Activated CD4-positive, alpha-beta T cell treated with anti-CD3 and anti-CD28 coated beads, Interleukin-2, amount 10 ng/mL, durations not matched to agents 24 days and 14 days (primary cell): Measurements from ENCODE around the gene LPCAT1. TPM values are rescaled to one million over a fixed set of nuclear protein-coding genes. Genes with fewer than 3 reads are reported as not detected.
A peak's percentile ranks its signal among the peaks of the same experiment; 100 is the strongest.

ENCODE experiments used
- DNase-seq: peaks from one replicate; pipeline ENCODE4 v3.0.0; 2022
- H3K27ac Mint-ChIP-seq: one replicate; pipeline ENCODE4 v1.8.0; 2022; ENCODE audit warnings: mild to moderate bottlenecking, mixed read lengths
- H3K27me3 Mint-ChIP-seq: one replicate; pipeline ENCODE4 v1.8.0; 2022; ENCODE audit warnings: mixed read lengths
- H3K36me3 Mint-ChIP-seq: one replicate; pipeline ENCODE4 v1.8.0; 2022; ENCODE audit warnings: low read depth, mild to moderate bottlenecking, mixed read lengths
- H3K4me1 Mint-ChIP-seq: one replicate; pipeline ENCODE4 v1.8.0; 2021; ENCODE audit warnings: mixed read lengths
- H3K4me3 Mint-ChIP-seq: one replicate; pipeline ENCODE4 v1.8.0; 2022; ENCODE audit warnings: mild to moderate bottlenecking, moderate library complexity, mixed read lengths
- H3K9me3 Mint-ChIP-seq: one replicate; pipeline ENCODE4 v1.8.0; 2021; ENCODE audit warnings: mixed read lengths
- intact Hi-C: fragments of 100-400 bp; cut with micrococcal nuclease; formaldehyde crosslinking; loops from one replicate; pipeline ENCODE4 v1.15.1; 2023
- total RNA-seq: library from RNA; stranded (reverse); gene quantifications from 2 replicates; pipeline ENCODE4 v1.2.3, GENCODE V29; 2022

Gene LPCAT1
- total RNA-seq, 1 donor from 2014 or later, result 93.2 TPM

DNA sequence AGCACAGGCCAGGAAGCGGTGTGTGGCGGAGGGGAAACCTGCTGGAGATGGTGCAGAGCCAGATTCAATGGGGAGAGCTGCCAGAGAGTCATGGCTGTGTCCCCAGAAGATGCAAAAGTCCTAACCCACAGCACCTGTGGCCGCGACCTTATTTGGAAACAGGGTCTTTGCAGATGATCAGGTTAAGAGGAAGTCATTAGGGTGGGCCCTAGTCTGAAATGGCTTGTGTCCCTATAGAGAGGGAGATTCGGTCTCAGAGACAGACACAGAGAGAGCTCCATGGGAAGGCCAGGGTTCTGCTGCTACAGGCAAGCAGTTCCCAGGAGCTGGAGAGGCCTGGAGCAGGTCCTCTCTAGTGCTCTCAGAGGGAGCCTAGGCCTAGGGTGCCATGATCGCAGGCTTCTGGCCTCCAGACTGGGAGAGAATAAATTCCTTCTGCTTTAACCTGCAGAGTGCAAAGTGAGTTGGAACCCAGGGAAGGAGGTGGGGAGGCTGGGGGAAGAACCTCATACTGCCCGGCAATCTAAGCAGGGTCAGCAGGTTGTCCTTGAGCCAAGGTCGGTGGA, 1.9 kb upstream of the LPCAT1 start:
- no peak for DNase-seq

DNA sequence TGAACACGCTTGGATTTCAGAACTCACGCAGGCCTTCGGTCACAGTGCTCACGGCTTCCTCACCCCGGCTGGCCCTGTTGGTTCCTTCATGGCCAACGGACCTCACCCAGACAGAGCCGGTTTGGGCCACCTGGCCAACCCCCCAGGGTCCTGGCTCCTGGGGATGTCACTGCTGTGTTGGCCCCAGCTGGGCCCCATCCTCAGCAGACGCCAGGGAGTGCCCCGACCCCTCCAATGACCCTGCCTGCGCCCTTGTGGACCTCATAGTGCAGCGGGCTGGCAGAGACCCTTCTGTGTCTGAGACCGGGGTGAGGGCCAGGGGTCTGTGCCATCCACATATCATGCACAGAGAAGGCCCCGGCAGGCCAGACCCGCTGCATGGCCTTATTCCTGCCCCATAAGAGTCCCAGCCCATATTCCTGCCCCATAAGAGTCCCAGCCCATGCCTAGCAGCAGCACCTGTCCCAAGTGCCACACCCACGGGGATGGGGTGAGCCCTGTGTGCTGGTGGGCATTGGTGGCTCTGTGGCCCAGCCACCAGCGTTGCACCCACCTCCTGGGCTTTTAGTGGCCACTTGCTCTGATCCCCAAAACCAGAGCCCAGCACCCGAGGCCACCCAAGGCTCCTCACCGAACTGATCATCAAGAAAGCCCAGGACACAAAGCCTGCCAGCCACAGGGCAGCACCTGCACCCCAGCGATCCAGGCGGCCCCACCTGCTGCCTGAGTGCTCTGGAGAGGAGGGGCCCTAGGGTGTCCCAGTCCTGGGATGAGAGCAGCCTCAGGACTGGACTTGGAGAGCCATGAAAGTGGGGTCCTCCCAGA, 1.3 kb upstream of the LPCAT1 start:
- Mint-ChIP-seq H3K4me1 (peaks cover 18% of the 10 kb centered on the region), H3K36me3 (peaks cover 10% of the 10 kb centered on the region), H3K4me3 (peak overlapping the region; percentile 67), H3K27ac (peak overlapping the region; percentile 48), H3K9me3 (no peaks in the 10 kb centered on the region), H3K27me3 (peaks cover 10% of the 10 kb centered on the region)
- intact Hi-C loops, result loop anchor here (1.0 to 10.0 kb wide), 5 partner anchors 11 to 270 kb away; partner anchors contain the start of genes CLPTM1L and MRPL36
- no peak for DNase-seq

More for the DNA sequence above, 1.9 kb upstream of the LPCAT1 start:
- peaks cover 10% of the 10 kb centered on the region for H3K36me3 Mint-ChIP-seq
- peaks cover 18% of the 10 kb centered on the region for H3K4me1 Mint-ChIP-seq
- intact Hi-C loops, result loop anchor here (10.0 kb wide), 2 partner anchors 181 to 269 kb away; partner anchors contain the start of genes CLPTM1L and MRPL36
- no peak overlapping the region for H3K4me3 Mint-ChIP-seq
- H3K9me3 Mint-ChIP-seq, result no peaks in the 10 kb centered on the region
- peaks cover 13% of the 10 kb centered on the region for H3K27me3 Mint-ChIP-seq
- H3K27ac Mint-ChIP-seq, result no peak overlapping the region

DNA sequence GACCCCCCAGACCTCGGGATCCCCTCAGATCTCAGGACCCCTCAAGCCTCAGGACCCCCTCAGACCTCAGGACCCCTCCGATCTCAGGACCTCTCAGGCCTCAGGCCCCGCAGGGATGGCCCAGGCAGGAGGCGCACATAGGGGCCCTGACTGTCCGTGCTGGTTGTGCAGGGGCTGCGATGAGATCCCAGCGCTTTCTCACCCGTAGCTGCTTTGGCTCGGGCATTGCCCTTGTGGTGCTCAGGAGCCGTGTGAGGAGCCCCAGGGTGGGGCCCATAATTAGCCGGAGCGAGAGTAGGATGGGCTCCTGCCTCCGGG, 680 bp upstream of the LPCAT1 start:
- intact Hi-C loops, result loop anchor here (1.0 to 10.0 kb wide), 5 partner anchors 12 to 270 kb away; partner anchors contain the start of genes CLPTM1L and MRPL36
- peak overlapping the region; percentile 67 for H3K4me3 Mint-ChIP-seq
- peak overlapping the region; percentile 56 for H3K27ac Mint-ChIP-seq
- DNase-seq, result no peak
- no peaks in the 10 kb centered on the region for H3K9me3 Mint-ChIP-seq
- peaks cover 18% of the 10 kb centered on the region for H3K4me1 Mint-ChIP-seq
- peaks cover 10% of the 10 kb centered on the region for H3K36me3 Mint-ChIP-seq
- peaks cover 6% of the 10 kb centered on the region for H3K27me3 Mint-ChIP-seq

DNA sequence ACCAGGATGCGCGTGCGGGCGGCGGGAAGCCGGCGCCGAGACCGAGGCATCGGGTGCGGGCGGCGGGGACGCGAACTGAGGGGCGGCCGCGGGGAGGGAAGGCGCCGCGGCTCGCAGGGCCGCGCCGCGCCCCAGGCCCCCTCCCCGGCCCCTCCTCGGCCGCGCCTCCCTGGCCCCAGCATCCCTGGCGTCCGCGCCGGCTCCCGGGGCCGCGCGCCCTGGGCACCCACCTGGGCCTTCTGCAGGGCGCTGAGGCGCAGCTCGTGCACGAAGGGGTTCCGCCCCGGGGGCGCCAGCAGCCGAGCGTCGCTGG, 324 bp downstream of the LPCAT1 start:
- DNase-seq, result no peak
- Mint-ChIP-seq H3K27ac (no peak overlapping the region), H3K4me3 (peak overlapping the region; percentile 89), H3K36me3 (peaks cover 18% of the 10 kb centered on the region), H3K27me3 (peaks cover under 1% of the 10 kb centered on the region), H3K9me3 (no peaks in the 10 kb centered on the region), H3K4me1 (peaks cover 18% of the 10 kb centered on the region)
- intact Hi-C loops, result loop anchor here (5.0 to 10.0 kb wide), 4 partner anchors 119 to 271 kb away; partner anchors contain the start of genes CLPTM1L and MRPL36

GRCh38 chr5:1522601-1523479, 920 bp downstream of the LPCAT1 start:
- H3K9me3 Mint-ChIP-seq, result no peaks in the 10 kb centered on the region
- H3K36me3 Mint-ChIP-seq, result peaks cover 19% of the 10 kb centered on the region
- H3K4me1 Mint-ChIP-seq, result peaks cover 18% of the 10 kb centered on the region
- no peaks in the 10 kb centered on the region for H3K27me3 Mint-ChIP-seq
- DNase-seq, result peak; percentile 81
- H3K4me3 Mint-ChIP-seq, result peak overlapping the region; percentile 89
- H3K27ac Mint-ChIP-seq, result peak overlapping the region; percentile 70
- intact Hi-C loops, result loop anchor here (5.0 to 10.0 kb wide), 4 partner anchors 119 to 272 kb away; partner anchors contain the start of genes CLPTM1L and MRPL36

GRCh38 chr5:1521671-1522600, 1.8 kb downstream of the LPCAT1 start:
- peak overlapping the region; percentile 71 for H3K27ac Mint-ChIP-seq
- intact Hi-C loops, result loop anchor here (5.0 to 10.0 kb wide), 4 partner anchors 120 to 273 kb away; partner anchors contain the start of genes CLPTM1L and MRPL36
- peak overlapping the region; percentile 89 for H3K4me3 Mint-ChIP-seq
- DNase-seq, result no peak
- H3K9me3 Mint-ChIP-seq, result no peaks in the 10 kb centered on the region
- H3K4me1 Mint-ChIP-seq, result peaks cover 18% of the 10 kb centered on the region
- no peaks in the 10 kb centered on the region for H3K27me3 Mint-ChIP-seq
- H3K36me3 Mint-ChIP-seq, result peaks cover 19% of the 10 kb centered on the region

DNA sequence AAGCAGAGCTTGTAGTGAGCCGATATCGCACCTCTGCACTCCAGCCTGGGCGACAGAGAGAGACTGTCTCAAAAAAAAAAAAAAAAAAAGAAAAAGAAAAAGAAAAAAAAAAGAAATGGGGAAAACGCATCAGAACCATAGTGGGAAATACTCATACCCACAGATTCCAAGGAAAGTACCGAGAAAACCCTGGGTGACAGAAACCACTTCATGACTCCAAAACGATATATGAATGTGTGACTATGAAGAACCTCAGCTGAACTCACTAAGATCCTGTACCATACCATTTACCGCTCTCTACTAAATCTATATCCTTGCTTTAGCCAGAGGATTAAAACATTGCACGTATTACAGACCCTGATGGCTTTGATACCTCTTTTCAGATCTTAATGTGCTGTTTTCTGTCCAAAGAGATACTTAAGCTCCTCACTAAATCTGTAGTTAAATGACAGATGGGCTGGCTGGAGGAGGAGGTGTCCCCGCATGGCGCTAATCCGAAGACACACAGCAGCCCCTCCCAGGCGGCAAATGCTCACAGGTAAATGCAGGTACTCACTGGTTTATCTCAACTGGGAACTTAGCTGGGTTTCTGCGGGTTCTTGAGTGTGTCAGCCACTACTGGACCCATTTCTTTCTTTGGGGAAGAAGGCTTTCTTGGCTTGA, 2.8 kb downstream of the LPCAT1 start:
- Mint-ChIP-seq H3K27me3 (no peaks in the 10 kb centered on the region), H3K4me1 (peaks cover 20% of the 10 kb centered on the region), H3K9me3 (no peaks in the 10 kb centered on the region), H3K36me3 (peaks cover 19% of the 10 kb centered on the region), H3K27ac (no peak overlapping the region), H3K4me3 (peak overlapping the region; percentile 8)
- intact Hi-C loops, result loop anchor here (5.0 to 10.0 kb wide), 4 partner anchors 121 to 274 kb away; partner anchors contain the start of genes CLPTM1L and MRPL36
- no peak for DNase-seq

GRCh38 chr5:1519631-1520210, 4.0 kb downstream of the LPCAT1 start:
- Mint-ChIP-seq H3K36me3 (peaks cover 20% of the 10 kb centered on the region), H3K9me3 (no peaks in the 10 kb centered on the region), H3K4me1 (peaks cover 22% of the 10 kb centered on the region), H3K27me3 (no peaks in the 10 kb centered on the region), H3K27ac (no peak overlapping the region), H3K4me3 (no peak overlapping the region)
- DNase-seq, result no peak
- intact Hi-C loops, result loop anchor here (5.0 to 10.0 kb wide), 4 partner anchors 123 to 275 kb away; partner anchors contain the start of genes CLPTM1L and MRPL36

GRCh38 chr5:1517838-1518237, 5.9 kb downstream of the LPCAT1 start:
- Mint-ChIP-seq H3K36me3 (peaks cover 22% of the 10 kb centered on the region), H3K27ac (no peak overlapping the region), H3K9me3 (no peaks in the 10 kb centered on the region), H3K4me3 (no peak overlapping the region), H3K4me1 (peaks cover 20% of the 10 kb centered on the region), H3K27me3 (no peaks in the 10 kb centered on the region)
- no peak for DNase-seq
- intact Hi-C loops, result no loop called here

DNA sequence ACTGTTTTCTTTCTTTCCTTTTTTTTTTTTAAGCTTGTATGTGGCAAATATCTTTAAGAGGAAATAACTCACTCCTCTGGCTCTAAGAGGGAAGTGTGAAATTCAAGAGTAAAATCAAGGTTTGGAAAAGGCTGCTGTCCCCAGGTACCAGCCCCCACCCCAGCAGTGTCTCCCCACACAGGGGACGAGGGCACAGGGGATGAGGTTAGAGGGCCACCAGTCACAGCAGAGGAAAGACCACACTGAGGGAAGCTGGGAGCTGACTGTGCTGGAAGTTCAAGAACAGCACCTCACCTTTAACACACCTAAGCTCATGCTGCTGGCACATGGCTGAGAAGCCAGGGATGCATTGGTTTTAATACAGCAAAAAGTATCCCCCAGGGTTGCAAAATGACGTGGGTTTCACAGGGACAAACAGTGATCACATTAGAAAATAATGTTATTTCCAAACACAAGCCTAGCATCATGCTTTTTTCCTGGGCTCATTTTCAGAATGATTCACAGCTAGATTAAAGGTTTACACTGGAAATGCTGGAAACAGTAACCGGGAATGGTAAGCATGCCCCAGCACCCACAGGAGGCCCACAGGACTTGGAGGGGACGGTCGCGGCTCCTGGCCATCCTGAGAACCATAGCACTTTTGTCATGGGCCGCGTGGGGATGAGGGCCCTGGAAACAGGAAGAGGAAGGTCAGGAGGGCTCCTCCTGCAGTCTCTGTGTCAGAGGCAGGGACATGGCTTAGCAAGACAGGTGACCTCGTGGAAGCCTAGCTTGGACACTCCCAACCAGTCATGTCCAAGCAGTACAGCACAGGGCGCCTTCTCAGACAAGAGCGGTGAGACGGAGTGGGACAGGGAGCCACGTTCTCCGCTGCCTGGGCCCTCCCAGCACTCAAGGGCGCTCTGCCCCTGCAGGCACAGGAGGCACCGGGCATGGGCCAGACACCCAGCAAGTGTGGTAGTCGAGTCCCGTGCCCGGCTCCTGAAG, 6.9 kb downstream of the LPCAT1 start:
- H3K27me3 Mint-ChIP-seq, result no peaks in the 10 kb centered on the region
- H3K27ac Mint-ChIP-seq, result peak overlapping the region; percentile 41
- DNase-seq, result no peak
- no peak overlapping the region for H3K4me3 Mint-ChIP-seq
- H3K4me1 Mint-ChIP-seq, result peaks cover 12% of the 10 kb centered on the region
- intact Hi-C loops, result no loop called here
- no peaks in the 10 kb centered on the region for H3K9me3 Mint-ChIP-seq
- peaks cover 15% of the 10 kb centered on the region for H3K36me3 Mint-ChIP-seq

GRCh38 chr5:1515921-1516571, 7.7 kb downstream of the LPCAT1 start:
- Mint-ChIP-seq H3K4me3 (no peak overlapping the region), H3K36me3 (peaks cover 15% of the 10 kb centered on the region), H3K4me1 (peaks cover 9% of the 10 kb centered on the region), H3K9me3 (no peaks in the 10 kb centered on the region), H3K27ac (peak overlapping the region; percentile 71), H3K27me3 (no peaks in the 10 kb centered on the region)
- no peak for DNase-seq
- intact Hi-C loops, result no loop called here
